Astrocyte (in vitro differentiated cells and primary cell): Measurements from ENCODE around the gene ACOX3. TPM values are rescaled to one million over a fixed set of nuclear protein-coding genes. Genes with fewer than 3 reads are reported as not detected.

ENCODE experiments used
- DNase-seq: peaks from one replicate; pipeline ENCODE4 v3.0.0-alpha.2; 2010; ENCODE audit warnings: low read depth
- FAIRE-seq: peaks from 2 replicates; lab custom pipeline; 2011; peaks lifted over from hg19 to GRCh38; lab: Jason Lieb, UNC
- H2AFZ ChIP-seq: 2 replicates; pipeline ENCODE4 v1.6.0; 2012; ENCODE audit warnings: low read depth, low read length, inconsistent platforms
- H3K27ac ChIP-seq: 2 replicates; pipeline ENCODE4 v1.5.1; 2011; ENCODE audit warnings: low read depth, low read length, inconsistent platforms
- H3K27me3 ChIP-seq: 2 replicates; pipeline ENCODE4 v1.6.0; 2011; ENCODE audit warnings: low read length, inconsistent platforms; ENCODE audit not compliant: insufficient read depth
- H3K36me3 ChIP-seq: 2 replicates; pipeline ENCODE4 v1.5.1; 2011; ENCODE audit warnings: low read length, inconsistent platforms; ENCODE audit not compliant: insufficient read depth
- H3K4me1 ChIP-seq: 2 replicates; pipeline ENCODE4 v1.5.1; 2011; ENCODE audit warnings: low read length, inconsistent platforms; ENCODE audit not compliant: insufficient read depth
- H3K4me2 ChIP-seq: 2 replicates; pipeline ENCODE4 v1.6.0; 2012; ENCODE audit warnings: low read length, inconsistent platforms
- H3K4me3 ChIP-seq: 2 replicates; pipeline ENCODE4 v1.5.1; 2011; ENCODE audit warnings: low read depth, mild to moderate bottlenecking, low read length, inconsistent platforms; ENCODE audit not compliant: insufficient read depth
- H3K79me2 ChIP-seq: 2 replicates; pipeline ENCODE4 v1.6.0; 2012; ENCODE audit warnings: mild to moderate bottlenecking, low read length, inconsistent platforms; ENCODE audit not compliant: insufficient read depth
- H3K9ac ChIP-seq: 2 replicates; pipeline ENCODE4 v1.6.0; 2012; ENCODE audit warnings: mild to moderate bottlenecking, low read length, inconsistent platforms
- H3K9me3 ChIP-seq: 2 replicates; pipeline ENCODE4 v1.5.1; 2012; ENCODE audit warnings: low read depth, mild to moderate bottlenecking, low read length, inconsistent platforms; ENCODE audit not compliant: insufficient read depth
- H4K20me1 ChIP-seq: 2 replicates; pipeline ENCODE4 v1.6.0; 2012; ENCODE audit warnings: low read length, inconsistent platforms; ENCODE audit not compliant: insufficient read depth
- H3K27ac Mint-ChIP-seq: one replicate; pipeline ENCODE4 v1.8.0; 2021; ENCODE audit warnings: mild to moderate bottlenecking, mixed read lengths; ENCODE audit not compliant: unreplicated experiment
- H3K27me3 Mint-ChIP-seq: one replicate; pipeline ENCODE4 v1.8.0; 2021; ENCODE audit warnings: low read depth, mixed read lengths; ENCODE audit not compliant: unreplicated experiment
- H3K36me3 Mint-ChIP-seq: one replicate; pipeline ENCODE4 v1.8.0; 2021; ENCODE audit warnings: low read depth, mixed read lengths; ENCODE audit not compliant: unreplicated experiment
- H3K4me1 Mint-ChIP-seq: one replicate; pipeline ENCODE4 v1.8.0; 2021; ENCODE audit warnings: low read depth, mixed read lengths; ENCODE audit not compliant: unreplicated experiment
- H3K4me3 Mint-ChIP-seq: one replicate; pipeline ENCODE4 v1.8.0; 2021; ENCODE audit warnings: mild to moderate bottlenecking, moderate library complexity, mixed read lengths; ENCODE audit not compliant: unreplicated experiment
- H3K9me3 Mint-ChIP-seq: one replicate; pipeline ENCODE4 v1.8.0; 2021; ENCODE audit warnings: mild to moderate bottlenecking, mixed read lengths; ENCODE audit not compliant: unreplicated experiment
- CTCF ChIP-seq: IDR thresholded peaks from 2 replicates; pipeline ENCODE4 v1.5.1; 2011; ENCODE audit warnings: low read depth, mild to moderate bottlenecking, inconsistent platforms, low read length, moderate library complexity; ENCODE audit not compliant: insufficient read depth
- EZH2 ChIP-seq: IDR thresholded peaks from 2 replicates; pipeline ENCODE4 v1.6.1; 2012; ENCODE audit warnings: mild to moderate bottlenecking, low read length, inconsistent platforms; ENCODE audit not compliant: insufficient read depth
- total RNA-seq: library from RNA; stranded (reverse); gene quantifications from 2 replicates; pipeline ENCODE4 v1.2.1, GENCODE V29; 2021

ACOX3 gene
- total RNA-seq, 1 donor from 2014 or later: 45.6 TPM

- FAIRE-seq (no peak), DNase-seq (no peak)
- H3K36me3 ChIP-seq: peaks cover 9% of the 10 kb centered on the region
- Mint-ChIP-seq H3K4me1 (peaks cover 9% of the 10 kb centered on the region), H3K27ac (no peak overlapping the region), H3K36me3 (peaks cover 50% of the 10 kb centered on the region), H3K9me3 (no peaks in the 10 kb centered on the region), H3K27me3 (no peaks in the 10 kb centered on the region), H3K4me3 (no peak overlapping the region)
- H2AFZ ChIP-seq: no peak overlapping the region
- H3K4me3 ChIP-seq: no peak overlapping the region
- no peak overlapping the region for H3K9ac ChIP-seq
- no peaks in the 10 kb centered on the region for H3K9me3 ChIP-seq
- no peaks in the 10 kb centered on the region for H3K27me3 ChIP-seq
- no peaks in the 10 kb centered on the region for H3K4me1 ChIP-seq
- H3K4me2 ChIP-seq: no peak overlapping the region
- TF ChIP-seq CTCF (no peak), EZH2 (no peak)
- no peak overlapping the region for H3K27ac ChIP-seq
- peaks cover 51% of the 10 kb centered on the region for H4K20me1 ChIP-seq
- no peaks in the 10 kb centered on the region for H3K79me2 ChIP-seq
Measured at GRCh38 chr4:8410066-8410625, 30.4 kb downstream of the ACOX3 start.

- DNase-seq: no peak
- peaks cover 9% of the 10 kb centered on the region for H3K4me1 Mint-ChIP-seq
- H3K79me2 ChIP-seq: no peaks in the 10 kb centered on the region
- TF ChIP-seq CTCF: no peak
- no peak for TF ChIP-seq EZH2
- peaks cover 46% of the 10 kb centered on the region for H3K36me3 Mint-ChIP-seq
- no peak for FAIRE-seq
- no peaks in the 10 kb centered on the region for H3K9me3 Mint-ChIP-seq
- H2AFZ ChIP-seq: no peak overlapping the region
- H3K27me3 Mint-ChIP-seq: no peaks in the 10 kb centered on the region
- H3K27ac ChIP-seq: no peak overlapping the region
- H3K4me3 ChIP-seq: no peak overlapping the region
- H3K27ac Mint-ChIP-seq: no peak overlapping the region
- no peaks in the 10 kb centered on the region for H3K9me3 ChIP-seq
- no peak overlapping the region for H3K4me2 ChIP-seq
- peaks cover 53% of the 10 kb centered on the region for H4K20me1 ChIP-seq
- no peak overlapping the region for H3K9ac ChIP-seq
- no peak overlapping the region for H3K4me3 Mint-ChIP-seq
- H3K36me3 ChIP-seq: peaks cover 5% of the 10 kb centered on the region
- no peaks in the 10 kb centered on the region for H3K4me1 ChIP-seq
- no peaks in the 10 kb centered on the region for H3K27me3 ChIP-seq
Measured at GRCh38 chr4:8409264-8410065, 31.1 kb downstream of the ACOX3 start.

- TF ChIP-seq CTCF: no peak
- no peak for TF ChIP-seq EZH2
- no peak overlapping the region for H3K4me3 Mint-ChIP-seq
- H3K4me1 Mint-ChIP-seq: peaks cover 9% of the 10 kb centered on the region
- H3K36me3 Mint-ChIP-seq: peaks cover 43% of the 10 kb centered on the region
- no peak overlapping the region for H2AFZ ChIP-seq
- no peaks in the 10 kb centered on the region for H3K27me3 Mint-ChIP-seq
- H3K4me2 ChIP-seq: no peak overlapping the region
- H3K9ac ChIP-seq: no peak overlapping the region
- no peak overlapping the region for H3K27ac Mint-ChIP-seq
- H3K36me3 ChIP-seq: no peaks in the 10 kb centered on the region
- no peaks in the 10 kb centered on the region for H3K4me1 ChIP-seq
- H4K20me1 ChIP-seq: peaks cover 53% of the 10 kb centered on the region
- H3K27me3 ChIP-seq: no peaks in the 10 kb centered on the region
- H3K9me3 Mint-ChIP-seq: no peaks in the 10 kb centered on the region
- H3K79me2 ChIP-seq: no peaks in the 10 kb centered on the region
- no peak overlapping the region for H3K27ac ChIP-seq
- no peak overlapping the region for H3K4me3 ChIP-seq
- FAIRE-seq: no peak
- H3K9me3 ChIP-seq: no peaks in the 10 kb centered on the region
- DNase-seq: no peak
Measured at GRCh38 chr4:8407756-8408155, 32.8 kb downstream of the ACOX3 start.
